ENCODE results near the gene HEXB. TPM values are rescaled to one million over a fixed set of nuclear protein-coding genes. Genes with fewer than 3 reads are reported as not detected.
A peak's percentile ranks its signal among the peaks of the same experiment; 100 is the strongest.

The HEXB gene
- total and polyA plus RNA-seq, 2 of the 8 experiments (the other 6 are each of a cell fraction or from before 2014, with no cell fraction given): 39.7 to 69.2 TPM

DNA sequence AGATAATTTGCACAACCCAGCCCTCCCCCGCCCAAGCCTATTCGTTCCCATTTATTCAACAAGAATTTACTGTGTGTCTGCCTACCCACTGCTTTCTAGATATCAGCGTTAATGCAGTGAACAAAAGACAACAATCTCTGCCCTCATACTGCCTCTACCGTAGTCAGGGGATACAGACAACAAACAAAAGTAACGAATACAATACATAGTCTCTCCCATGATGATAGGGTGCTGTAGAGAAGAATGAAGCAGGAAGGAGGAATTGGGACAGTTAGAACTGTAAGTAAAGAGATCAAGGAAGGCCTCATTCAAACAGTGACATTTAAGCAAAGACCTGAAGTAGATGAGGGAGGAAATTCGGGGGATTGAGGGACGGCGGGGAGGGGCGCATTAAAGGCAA lies 80.2 kb downstream of the HEXB start:
- peaks cover 12 to 45% of the 10 kb centered on the region in 2 experiments for H3K79me2 ChIP-seq (ENCODE audit: control insufficient read depth in 1 of 2, insufficient read depth in 2 of 2, low read length in 2 of 2)

More for the DNA sequence above, 80.2 kb downstream of the HEXB start:
- H2BK15ac ChIP-seq (ENCODE audit: low read length): no peak overlapping the region
- no peak overlapping the region for H2BK5ac ChIP-seq (ENCODE audit: low read depth, low read length)
- no peak overlapping the region for H3K4ac ChIP-seq (replicated peaks; ENCODE audit: insufficient read length, low read depth, low read length)
- H3K9me3 ChIP-seq (ENCODE audit: insufficient read depth in 2 of 2, low read depth in 1 of 2, low read length in 1 of 2): no peaks in the 10 kb centered on the region
- H3K9ac ChIP-seq (replicated peaks in 1 of 4; ENCODE audit: extremely low read depth in 1 of 4, low read depth in 3 of 4, low read length in 3 of 4): no peak overlapping the region; a peak in 1 of 7 replicates
- H3K14ac ChIP-seq (ENCODE audit: insufficient read length): no peak overlapping the region
- POLR2A ChIA-PET (ENCODE audit: partially characterized antibody): interaction anchor here (0.5 kb wide), 1 partner anchor 1757 kb away, joined by 3 read pairs; no protein-coding TSS in a partner anchor
- CTCF ChIA-PET (ENCODE audit: partially characterized antibody): interaction anchor here (1.1 to 2.7 kb wide), 7 partner anchors 102 to 285 kb away, joined by 3 to 10 read pairs (median 4); no protein-coding TSS in a partner anchor
- H2AFZ ChIP-seq (ENCODE audit: low read length): no peak overlapping the region
- no peak overlapping the region for H2BK12ac ChIP-seq (ENCODE audit: low read depth, low read length)
- H3K4me3 ChIP-seq (ENCODE audit: extremely low read depth in 1 of 4, insufficient read depth in 2 of 4, low read depth in 3 of 4, low read length in 4 of 4): no peak overlapping the region
- H3K18ac ChIP-seq (ENCODE audit: extremely low read depth, low read length): no peak overlapping the region
- H2BK20ac ChIP-seq (ENCODE audit: low read length): no peak overlapping the region
- no peak overlapping the region for H2BK120ac ChIP-seq (replicated peaks; ENCODE audit: low read depth, low read length)
- no peak overlapping the region for H4K91ac ChIP-seq (replicated peaks; ENCODE audit: insufficient read length, low read length)
- H4K8ac ChIP-seq (ENCODE audit: extremely low read depth, insufficient read depth, low read length): no peak overlapping the region
- 93% methylated on average over 9 of the region's 9 CpGs; no CpG with 5 or more reads in 1 of the 2 experiments for WGBS, 2 experiments (ENCODE audit: extremely low coverage in 1 of 2, insufficient coverage in 1 of 2, insufficient read length in 1 of 2, insufficient replicate concordance in 2 of 2, low coverage in 1 of 2, low lambda C conversion rate in 2 of 2, missing lambda C conversion rate in 1 of 2)
- no peak overlapping the region for H3K27ac ChIP-seq (ENCODE audit: low read depth, low read length)
- no peak overlapping the region for H3K56ac ChIP-seq (replicated peaks; ENCODE audit: insufficient read length, low read depth, low read length)
- H3K36me3 ChIP-seq (ENCODE audit: control insufficient read depth in 2 of 4, insufficient read depth in 4 of 4, low read length in 3 of 4): peaks cover 0 to 26% (median 13%) of the 10 kb centered on the region in 4 experiments; a peak in 7 of 8 replicates
- H3K4me2 ChIP-seq (ENCODE audit: insufficient read depth in 1 of 2, low read depth in 2 of 2, low read length in 2 of 2): peak overlapping the region in 1 of 2 experiments; percentile 84; a peak in 2 of 4 replicates
- H3K27me3 ChIP-seq (replicated peaks in 1 of 4; ENCODE audit: control insufficient read depth in 3 of 4, extremely low read depth in 1 of 4, insufficient read depth in 3 of 4, low read length in 3 of 4): no peaks in the 10 kb centered on the region
- FAIRE-seq (no peak), DNase-seq (ENCODE audit: low read depth in 1 of 2, low spot score in 2 of 2) (no peak)
- peaks cover 0 to 4% (median 2%) of the 10 kb centered on the region in 4 experiments; a peak in 2 of 7 replicates for H3K4me1 ChIP-seq (replicated peaks in 1 of 4; ENCODE audit: control insufficient read depth in 3 of 4, insufficient read depth in 4 of 4, low read length in 3 of 4)
- peaks cover 3% of the 10 kb centered on the region; the same call in 1 of the 2 replicates for H3K79me1 ChIP-seq (ENCODE audit: low read depth, low read length)
- no peak overlapping the region for H2AK5ac ChIP-seq (ENCODE audit: low read depth, low read length)
- no peak overlapping the region for H4K5ac ChIP-seq (ENCODE audit: insufficient read length, low read depth, low read length)
- no peaks in the 10 kb centered on the region; the same call in 1 of the 2 replicates for H3K23me2 ChIP-seq (ENCODE audit: low read depth, low read length)
- H4K20me1 ChIP-seq (replicated peaks in 1 of 2; ENCODE audit: control insufficient read depth in 1 of 2, insufficient read depth in 2 of 2, low read length in 2 of 2): peaks cover 0 to 3% of the 10 kb centered on the region in 2 experiments
- no peak overlapping the region for H3K23ac ChIP-seq (ENCODE audit: insufficient read length)
